Panc1 (cell line): Measurements from ENCODE around the gene ATM.

Experiments
- CTCF ChIP-seq: fragments of 450-650 bp; IDR thresholded peaks from 2 replicates; pipeline ENCODE4 v1.5.1; 2017; ENCODE audit warnings: mild to moderate bottlenecking
- POLR2AphosphoS5 ChIP-seq: IDR thresholded peaks from 2 replicates; pipeline ENCODE4 v1.6.1; 2012; ENCODE audit warnings: mild to moderate bottlenecking, low read depth, low read length, moderate library complexity
- REST ChIP-seq, 2 experiments: IDR thresholded peaks; 2 replicates each; pipeline ENCODE4 v1.6.1; 2011 to 2012; ENCODE audit warnings: low read depth in 2 of 2, control low read depth in 1 of 2, low read length in 1 of 2, mild to moderate bottlenecking in 1 of 2, moderate library complexity in 1 of 2; ENCODE audit not compliant: insufficient read depth in 1 of 2
- TCF7L2 ChIP-seq: IDR thresholded peaks from 2 replicates; pipeline ENCODE4 v1.6.1; 2011; ENCODE audit warnings: mild to moderate bottlenecking, low read depth, low read length, inconsistent platforms

GRCh38 chr11:108224911-108225786, 2.3 kb downstream of the ATM start:
- no peak for TF ChIP-seq CTCF
- no peak for TF ChIP-seq POLR2AphosphoS5
- no peak for TF ChIP-seq REST (IDR thresholded peaks at IDR 0.05; ENCODE audit: insufficient read depth in 1 of 2, low read depth in 2 of 2, low read length in 1 of 2)
- TF ChIP-seq TCF7L2, result no peak
